Spinal cord (tissue), 10 donors: ENCODE results near the gene CNR2. TPM values are rescaled to one million over a fixed set of nuclear protein-coding genes. Genes with fewer than 3 reads are reported as not detected.

ENCODE experiments used
- DNase-seq, 6 donors: peaks; one replicate each; pipeline versions ENCODE4 v3.0.0 to v3.0.0-alpha.2; 2013 to 2015; ENCODE audit warnings: low spot score in 6 of 6, low read depth in 4 of 6
- H3K27ac ChIP-seq: one replicate; pipeline ENCODE4 v1.5.1; 2013; ENCODE audit warnings: low read depth, low read length, control low read depth
- H3K27me3 ChIP-seq: one replicate; pipeline ENCODE4 v1.6.1; 2013; ENCODE audit warnings: low read length; ENCODE audit not compliant: control insufficient read depth, insufficient read depth
- H3K36me3 ChIP-seq: one replicate; pipeline ENCODE4 v1.6.1; 2013; ENCODE audit warnings: low read length; ENCODE audit not compliant: control insufficient read depth, insufficient read depth
- H3K4me1 ChIP-seq: one replicate; pipeline ENCODE4 v1.6.1; 2013; ENCODE audit warnings: low read length; ENCODE audit not compliant: control insufficient read depth, insufficient read depth
- H3K4me3 ChIP-seq: one replicate; pipeline ENCODE4 v1.5.1; 2013; ENCODE audit warnings: low read depth, low read length, control low read depth
- H3K9me3 ChIP-seq: one replicate; pipeline ENCODE4 v1.6.1; 2013; ENCODE audit warnings: low read length; ENCODE audit not compliant: control insufficient read depth, insufficient read depth
- WGBS: methylation state at CpG from one replicate; pipeline ENCODE4 v1.1.5; 2013; ENCODE audit warnings: missing lambda C conversion rate; ENCODE audit not compliant: insufficient coverage; 5-methylcytosine and 5-hydroxymethylcytosine counted together
- polyA plus RNA-seq, 2 donors: library from polyadenylated mRNA; unstranded; fragments of 120-200 nt; gene quantifications; one replicate each; pipeline ENCODE4 v1.2.1, GENCODE V29; 2013; ENCODE audit not compliant: insufficient read length in 2 of 2
- total RNA-seq, 2 donors: library from RNA; depleted of rRNA in 1 of 2; stranded (reverse); fragments of 120-200 nt in 1 of 2; fragments of >200 nt in 1 of 2; gene quantifications; one replicate each; pipeline versions ENCODE4 v1.2.3 to v1.2.4, GENCODE V29; 2013 to 2014
- donor health status: healthy.

The CNR2 gene
- total and polyA plus RNA-seq, 4 donors = 0.05 to 0.10 (median 0.07) TPM

- Histone ChIP-seq H3K36me3 (no peaks in the 10 kb centered on the region), H3K27me3 (no peaks in the 10 kb centered on the region), H3K4me3 (no peak overlapping the region), H3K27ac (no peak overlapping the region), H3K9me3 (no peaks in the 10 kb centered on the region), H3K4me1 (no peaks in the 10 kb centered on the region)
- 75% methylated on average over 3 of the region's 4 CpGs for WGBS
- no peak for DNase-seq
These were observed 17.2 kb downstream of the CNR2 start for GRCh38 chr1:23895993-23896392.

- H3K9me3 ChIP-seq = no peaks in the 10 kb centered on the region
- no peak overlapping the region for H3K27ac ChIP-seq
- no peaks in the 10 kb centered on the region for H3K36me3 ChIP-seq
- H3K4me3 ChIP-seq = no peak overlapping the region
- no peaks in the 10 kb centered on the region for H3K27me3 ChIP-seq
- 93% methylated on average over 3 of the region's 5 CpGs for WGBS
- no peaks in the 10 kb centered on the region for H3K4me1 ChIP-seq
- no peak for DNase-seq
These were observed 18.1 kb downstream of the CNR2 start for GRCh38 chr1:23895082-23895481.

- 93% methylated on average over 2 of the region's 5 CpGs for WGBS
These were observed 24.1 kb downstream of the CNR2 start for GRCh38 chr1:23889074-23889473.

GRCh38 chr1:23885222-23885621 lies 27.9 kb downstream of the CNR2 start:
- H3K27ac ChIP-seq = no peak overlapping the region
- WGBS = 96% methylated on average over 4 of the region's 4 CpGs
- DNase-seq = no peak

More at GRCh38 chr1:23889074-23889473, 24.1 kb downstream of the CNR2 start:
- Histone ChIP-seq H3K9me3 (no peaks in the 10 kb centered on the region), H3K27ac (no peak overlapping the region), H3K36me3 (no peaks in the 10 kb centered on the region), H3K27me3 (no peaks in the 10 kb centered on the region), H3K4me1 (no peaks in the 10 kb centered on the region), H3K4me3 (no peak overlapping the region)
- DNase-seq = no peak

GRCh38 chr1:23882746-23883145 lies 30.4 kb downstream of the CNR2 start:
- Histone ChIP-seq H3K9me3 (peaks cover 8% of the 10 kb centered on the region), H3K36me3 (no peaks in the 10 kb centered on the region), H3K4me1 (no peaks in the 10 kb centered on the region), H3K4me3 (no peak overlapping the region), H3K27me3 (no peaks in the 10 kb centered on the region), H3K27ac (no peak overlapping the region)
- DNase-seq = no peak
- WGBS = no CpG with 5 or more reads among the region's 4 CpGs

More at GRCh38 chr1:23885222-23885621, 27.9 kb downstream of the CNR2 start:
- Histone ChIP-seq H3K27me3 (no peaks in the 10 kb centered on the region), H3K36me3 (no peaks in the 10 kb centered on the region), H3K4me3 (no peak overlapping the region), H3K9me3 (no peaks in the 10 kb centered on the region), H3K4me1 (no peaks in the 10 kb centered on the region)

GRCh38 chr1:23879809-23880208 lies 33.4 kb downstream of the CNR2 start:
- Histone ChIP-seq H3K27me3 (peaks cover 3% of the 10 kb centered on the region), H3K27ac (no peak overlapping the region), H3K4me1 (no peaks in the 10 kb centered on the region), H3K4me3 (no peak overlapping the region), H3K36me3 (no peaks in the 10 kb centered on the region), H3K9me3 (peaks cover 9% of the 10 kb centered on the region)
- no peak for DNase-seq
- 100% methylated on average over 1 of the region's 1 CpG for WGBS

- Histone ChIP-seq H3K4me3 (no peak overlapping the region), H3K27ac (no peak overlapping the region), H3K36me3 (no peaks in the 10 kb centered on the region), H3K4me1 (no peaks in the 10 kb centered on the region), H3K9me3 (peaks cover 9% of the 10 kb centered on the region), H3K27me3 (peaks cover 4% of the 10 kb centered on the region)
- DNase-seq = no peak
- no CpG with 5 or more reads among the region's 1 CpG for WGBS
These were observed 34.5 kb downstream of the CNR2 start for GRCh38 chr1:23878668-23879067.

- Histone ChIP-seq H3K27ac (no peak overlapping the region), H3K27me3 (peaks cover 7% of the 10 kb centered on the region), H3K4me1 (no peaks in the 10 kb centered on the region), H3K36me3 (no peaks in the 10 kb centered on the region), H3K9me3 (peaks cover 9% of the 10 kb centered on the region), H3K4me3 (no peak overlapping the region)
- 91% methylated on average over 3 of the region's 3 CpGs for WGBS
- DNase-seq = no peak
These were observed 37.8 kb downstream of the CNR2 start for GRCh38 chr1:23875382-23875781.

GRCh38 chr1:23872421-23872820 lies 40.7 kb downstream of the CNR2 start:
- Histone ChIP-seq H3K4me3 (no peak overlapping the region), H3K27ac (no peak overlapping the region), H3K4me1 (peaks cover 14% of the 10 kb centered on the region), H3K36me3 (no peaks in the 10 kb centered on the region), H3K9me3 (no peaks in the 10 kb centered on the region), H3K27me3 (peaks cover 14% of the 10 kb centered on the region)
- WGBS = 100% methylated on average over 1 of the region's 3 CpGs
- DNase-seq = no peak

GRCh38 chr1:23869051-23869450 lies 44.1 kb downstream of the CNR2 start:
- peaks cover 12% of the 10 kb centered on the region for H3K27me3 ChIP-seq
- H3K4me3 ChIP-seq = no peak overlapping the region
- peaks cover 19% of the 10 kb centered on the region for H3K4me1 ChIP-seq
- no peaks in the 10 kb centered on the region for H3K9me3 ChIP-seq
- H3K27ac ChIP-seq = no peak overlapping the region
- DNase-seq = no peak
- WGBS = 67% methylated on average over 6 of the region's 10 CpGs
- peaks cover 6% of the 10 kb centered on the region for H3K36me3 ChIP-seq
